Activated naive CD8-positive, alpha-beta T cell treated with anti-CD3 and anti-CD28 coated beads, Interleukin-2, amount 50 U/mL, for 16 hours (primary cell): ENCODE measurements around the gene IFNAR1.

Experiments used
- DNase-seq: peaks from one replicate; pipeline ENCODE4 v3.0.0-alpha.2; 2020; ENCODE audit warnings: low read depth, low spot score

Gene IFNAR1

GRCh38 chr21:33402001-33402979 is 77.5 kb downstream of the IFNAR1 start:
- no peak for DNase-seq

GRCh38 chr21:33403128-33403785 is 78.5 kb downstream of the IFNAR1 start, which contains the start of gene IFNGR2:
IFNGR2 (plus strand) TSS chr21:33403413; CDS start chr21:33403544, 131 bp downstream.
- no peak for DNase-seq

- no peak for DNase-seq
These were observed 79.2 kb downstream of the IFNAR1 start for GRCh38 chr21:33403786-33404585.

- DNase-seq = no peak
These were observed 81.7 kb downstream of the IFNAR1 start for GRCh38 chr21:33406493-33406892.
